WERI-Rb-1 (cell line): ENCODE measurements around the gene TBC1D9B.

Experiments used
- DNase-seq: peaks from one replicate; pipeline ENCODE4 v3.0.0-alpha.2; 2020
- H3K27ac ChIP-seq: fragments of 250-450 bp; sonication (Bioruptor Pico); 2 replicates; pipeline ENCODE4 v1.5.1; 2020; ENCODE audit warnings: mild to moderate bottlenecking, moderate library complexity
- H3K27me3 ChIP-seq: fragments of 250-450 bp; sonication (Bioruptor Pico); 2 replicates; pipeline ENCODE4 v1.5.1; 2021; ENCODE audit warnings: mild to moderate bottlenecking, low read depth, moderate library complexity; ENCODE audit not compliant: insufficient read depth, severe bottlenecking
- H3K36me3 ChIP-seq: fragments of 250-450 bp; sonication (Bioruptor Pico); 2 replicates; pipeline ENCODE4 v1.5.1; 2020; ENCODE audit warnings: mild to moderate bottlenecking, moderate library complexity
- H3K4me3 ChIP-seq: 2 replicates; pipeline ENCODE4 v1.5.1; 2011; ENCODE audit warnings: low read depth, mild to moderate bottlenecking, control low read depth, low read length
- H3K9me3 ChIP-seq: fragments of 250-450 bp; sonication (Bioruptor Pico); 2 replicates; pipeline ENCODE4 v1.5.1; 2021; ENCODE audit warnings: mild to moderate bottlenecking, moderate library complexity; ENCODE audit not compliant: severe bottlenecking
- TF ChIP-seq, protein P1 (sequence below): IDR thresholded peaks from 2 replicates; pipeline ENCODE4 v1.5.1; 2011; ENCODE audit warnings: low read depth, mild to moderate bottlenecking, control low read depth, inconsistent platforms, low read length

TBC1D9B gene

DNA sequence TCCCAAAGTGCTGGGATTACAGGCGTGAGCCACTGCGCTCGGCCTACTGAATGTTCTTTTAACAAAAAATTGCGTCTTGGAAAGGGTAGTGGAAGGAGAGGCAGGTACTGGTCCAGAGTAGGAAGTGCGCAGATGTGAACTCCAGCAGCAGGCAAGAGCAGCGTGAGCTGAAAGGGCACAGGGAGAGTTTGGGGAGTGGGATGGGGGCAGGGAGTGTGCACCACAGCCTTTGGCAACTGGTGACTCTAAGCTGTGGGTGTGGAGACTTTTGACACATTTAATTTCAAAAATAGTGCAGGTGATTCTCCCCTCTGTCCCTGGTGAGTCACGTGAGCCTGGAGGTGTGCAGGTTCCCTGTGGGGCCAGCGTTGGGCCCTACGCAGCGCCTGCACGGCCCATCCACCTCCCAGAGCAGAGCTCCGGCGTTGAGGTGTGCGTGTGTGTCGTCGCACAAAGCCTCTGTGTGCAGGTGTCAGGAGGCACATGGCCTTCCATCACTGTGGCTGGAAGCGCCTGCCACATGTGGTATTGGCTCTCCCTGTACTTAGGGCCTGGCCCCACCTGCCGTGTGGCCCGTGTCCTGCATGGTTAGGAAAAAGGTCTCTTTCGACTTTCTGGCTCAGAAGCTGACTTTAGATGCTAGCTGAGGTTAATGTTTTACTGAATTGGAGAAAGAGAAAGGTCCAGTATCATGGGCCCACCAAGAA, 75.5 kb downstream of the TBC1D9B start:
- TF ChIP-seq, protein P1, sequence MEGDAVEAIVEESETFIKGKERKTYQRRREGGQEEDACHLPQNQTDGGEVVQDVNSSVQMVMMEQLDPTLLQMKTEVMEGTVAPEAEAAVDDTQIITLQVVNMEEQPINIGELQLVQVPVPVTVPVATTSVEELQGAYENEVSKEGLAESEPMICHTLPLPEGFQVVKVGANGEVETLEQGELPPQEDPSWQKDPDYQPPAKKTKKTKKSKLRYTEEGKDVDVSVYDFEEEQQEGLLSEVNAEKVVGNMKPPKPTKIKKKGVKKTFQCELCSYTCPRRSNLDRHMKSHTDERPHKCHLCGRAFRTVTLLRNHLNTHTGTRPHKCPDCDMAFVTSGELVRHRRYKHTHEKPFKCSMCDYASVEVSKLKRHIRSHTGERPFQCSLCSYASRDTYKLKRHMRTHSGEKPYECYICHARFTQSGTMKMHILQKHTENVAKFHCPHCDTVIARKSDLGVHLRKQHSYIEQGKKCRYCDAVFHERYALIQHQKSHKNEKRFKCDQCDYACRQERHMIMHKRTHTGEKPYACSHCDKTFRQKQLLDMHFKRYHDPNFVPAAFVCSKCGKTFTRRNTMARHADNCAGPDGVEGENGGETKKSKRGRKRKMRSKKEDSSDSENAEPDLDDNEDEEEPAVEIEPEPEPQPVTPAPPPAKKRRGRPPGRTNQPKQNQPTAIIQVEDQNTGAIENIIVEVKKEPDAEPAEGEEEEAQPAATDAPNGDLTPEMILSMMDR = no peak
- peaks cover 35% of the 10 kb centered on the region for H3K36me3 ChIP-seq
- no peaks in the 10 kb centered on the region for H3K27me3 ChIP-seq
- no peak overlapping the region for H3K4me3 ChIP-seq
- H3K9me3 ChIP-seq = no peaks in the 10 kb centered on the region
- H3K27ac ChIP-seq = no peak overlapping the region
- no peak for DNase-seq

DNA sequence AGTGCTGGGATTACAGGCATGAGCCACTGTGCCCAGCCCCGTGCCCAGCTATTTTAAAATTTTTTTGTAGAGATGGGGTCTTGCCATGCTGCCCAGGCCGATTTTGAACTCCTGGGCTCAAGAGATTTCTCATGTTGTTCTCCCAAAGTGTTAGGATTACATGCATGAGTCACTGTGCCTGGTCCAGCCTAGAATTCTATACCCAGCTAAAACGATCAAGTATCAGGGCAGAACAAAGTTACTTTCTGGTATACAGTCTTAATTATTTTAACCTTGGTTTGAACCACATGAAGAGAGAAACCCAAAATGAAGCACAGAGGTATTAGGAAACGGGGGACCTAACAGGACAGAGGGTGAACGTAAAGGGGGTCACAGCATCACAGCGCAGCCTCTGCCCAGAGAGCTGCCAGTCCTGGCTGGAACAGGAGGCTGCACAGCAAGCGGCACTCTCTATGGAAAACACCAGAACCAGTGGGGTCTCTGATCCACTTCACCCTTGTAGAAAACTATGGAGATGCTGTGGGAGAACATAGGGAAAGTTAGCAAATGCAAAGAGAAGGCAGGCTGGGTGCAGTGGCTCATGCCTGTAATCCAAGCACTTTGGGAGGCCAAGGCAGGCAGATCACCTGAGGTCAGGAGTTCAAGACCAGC, 76.8 kb downstream of the TBC1D9B start:
- Histone ChIP-seq H3K27me3 (no peaks in the 10 kb centered on the region), H3K9me3 (no peaks in the 10 kb centered on the region), H3K4me3 (no peak overlapping the region), H3K27ac (no peak overlapping the region), H3K36me3 (peaks cover 38% of the 10 kb centered on the region)
- no peak for DNase-seq
- TF ChIP-seq, protein P1 = no peak

DNA sequence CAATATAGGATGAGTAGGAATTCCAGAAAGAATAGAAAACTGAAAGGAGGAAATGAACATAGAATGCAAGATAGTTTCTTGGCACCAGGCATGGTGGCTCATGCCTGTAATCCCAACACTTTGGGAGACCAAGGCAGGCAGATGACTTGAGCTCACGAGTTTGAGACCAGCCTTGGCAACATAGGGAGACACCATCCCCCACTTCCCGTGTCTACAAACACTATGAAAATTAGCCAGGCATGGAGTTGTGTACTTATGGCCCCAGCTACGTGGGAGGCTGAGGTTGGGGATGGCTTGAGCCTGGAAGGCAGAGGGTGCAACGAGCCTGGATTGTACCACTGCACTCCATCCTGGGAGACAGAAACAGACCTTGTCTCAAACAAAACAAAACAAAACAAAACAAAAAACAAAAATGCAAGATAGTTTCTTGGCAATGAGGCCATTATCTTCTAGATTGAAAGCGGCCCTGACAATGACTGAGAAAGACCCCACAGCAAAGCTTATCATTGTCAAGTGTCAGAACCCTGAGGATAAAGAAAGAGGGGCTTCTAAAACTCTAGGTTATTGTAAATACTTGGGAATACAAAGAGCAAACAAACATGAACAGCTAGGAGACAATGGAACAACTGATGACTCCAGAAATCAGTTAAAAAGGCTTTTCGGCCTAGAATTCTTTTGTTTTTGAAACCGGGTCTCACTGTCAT, 77.8 kb downstream of the TBC1D9B start:
- Histone ChIP-seq H3K9me3 (no peaks in the 10 kb centered on the region), H3K36me3 (peaks cover 37% of the 10 kb centered on the region), H3K27ac (no peak overlapping the region), H3K27me3 (no peaks in the 10 kb centered on the region), H3K4me3 (no peak overlapping the region)
- no peak for DNase-seq
- TF ChIP-seq, protein P1 = no peak

DNA sequence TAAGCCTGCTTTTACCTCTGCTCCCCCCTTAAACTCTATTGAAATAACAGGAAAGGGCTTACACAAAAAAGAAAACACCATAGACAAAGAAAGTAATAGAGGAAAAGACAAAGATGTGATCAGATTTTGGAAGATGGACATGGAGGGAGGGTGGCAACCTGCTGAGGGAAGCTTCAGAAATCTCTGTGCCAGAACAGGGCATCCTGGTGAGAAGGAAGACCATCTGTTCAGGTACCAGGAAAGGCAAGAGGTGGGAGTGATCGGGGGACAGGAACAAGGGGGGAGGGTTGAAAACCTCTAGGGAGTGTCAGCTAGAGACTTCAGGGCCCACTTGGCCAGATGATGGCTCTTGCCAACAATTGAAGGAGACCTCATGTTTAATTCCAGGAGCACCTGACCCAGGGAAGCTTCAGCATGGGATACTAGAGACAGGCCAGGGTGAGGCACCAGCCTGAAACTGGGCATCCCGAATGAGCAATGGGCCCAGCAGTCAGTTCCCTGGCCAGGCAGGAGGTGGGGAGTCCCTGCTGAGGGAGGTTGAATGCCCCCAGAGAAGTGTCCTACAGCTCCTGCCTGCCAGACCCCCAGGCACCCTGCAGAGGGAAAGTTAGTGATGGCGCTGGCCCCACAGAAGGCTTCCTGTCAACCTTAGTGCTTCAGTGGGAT, 78.8 kb downstream of the TBC1D9B start:
- H3K27me3 ChIP-seq = no peaks in the 10 kb centered on the region
- no peaks in the 10 kb centered on the region for H3K9me3 ChIP-seq
- no peak overlapping the region for H3K27ac ChIP-seq
- DNase-seq = no peak
- H3K36me3 ChIP-seq = peaks cover 37% of the 10 kb centered on the region
- H3K4me3 ChIP-seq = no peak overlapping the region
- TF ChIP-seq, protein P1 = no peak

DNA sequence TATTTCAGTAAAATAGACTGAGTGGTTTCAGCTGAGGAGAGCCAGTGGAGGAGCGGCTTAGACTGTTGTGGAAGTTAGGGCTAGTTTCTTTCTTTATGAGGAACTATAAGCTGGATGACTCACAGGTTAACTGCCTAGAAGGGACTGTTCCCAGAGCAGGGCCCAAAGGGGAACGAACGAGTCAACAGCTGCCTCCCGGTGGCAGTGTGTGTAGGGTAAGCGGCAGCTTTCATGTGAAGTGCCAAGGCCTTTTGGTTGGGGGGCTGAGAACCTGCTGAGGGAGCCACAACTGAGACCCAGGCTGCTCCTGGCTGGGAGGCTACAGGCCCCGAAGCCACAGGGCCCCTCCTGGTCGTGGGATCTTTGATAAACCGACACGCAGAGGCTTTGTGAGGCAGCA, 80.0 kb downstream of the TBC1D9B start:
- Histone ChIP-seq H3K27ac (no peak overlapping the region), H3K27me3 (no peaks in the 10 kb centered on the region), H3K4me3 (no peak overlapping the region), H3K9me3 (no peaks in the 10 kb centered on the region), H3K36me3 (peaks cover 26% of the 10 kb centered on the region)
- no peak for DNase-seq
- TF ChIP-seq, protein P1 = no peak
